DOHH2 (cell line): ENCODE data around the gene DBNDD1.

Experiments
- EZH2phosphoT487 ChIP-seq: fragments of 200-600 bp; sonication (generic); IDR thresholded peaks from 2 replicates; pipeline ENCODE4 v1.6.1; 2017; ENCODE audit warnings: borderline replicate concordance, mild to moderate bottlenecking, antibody characterized with exemption, low read length, moderate library complexity, mixed read lengths
- TF ChIP-seq, protein P1 (sequence below): fragments of 200-600 bp; sonication (generic); IDR thresholded peaks from one replicate; pipeline ENCODE4 v1.5.1; 2014; ENCODE audit warnings: antibody characterized with exemption, mild to moderate bottlenecking, low read depth, low read length; ENCODE audit not compliant: poor library complexity, severe bottlenecking

GRCh38 chr16:89960966-89961365, 58.3 kb downstream of the DBNDD1 start:
- TF ChIP-seq, protein P1, sequence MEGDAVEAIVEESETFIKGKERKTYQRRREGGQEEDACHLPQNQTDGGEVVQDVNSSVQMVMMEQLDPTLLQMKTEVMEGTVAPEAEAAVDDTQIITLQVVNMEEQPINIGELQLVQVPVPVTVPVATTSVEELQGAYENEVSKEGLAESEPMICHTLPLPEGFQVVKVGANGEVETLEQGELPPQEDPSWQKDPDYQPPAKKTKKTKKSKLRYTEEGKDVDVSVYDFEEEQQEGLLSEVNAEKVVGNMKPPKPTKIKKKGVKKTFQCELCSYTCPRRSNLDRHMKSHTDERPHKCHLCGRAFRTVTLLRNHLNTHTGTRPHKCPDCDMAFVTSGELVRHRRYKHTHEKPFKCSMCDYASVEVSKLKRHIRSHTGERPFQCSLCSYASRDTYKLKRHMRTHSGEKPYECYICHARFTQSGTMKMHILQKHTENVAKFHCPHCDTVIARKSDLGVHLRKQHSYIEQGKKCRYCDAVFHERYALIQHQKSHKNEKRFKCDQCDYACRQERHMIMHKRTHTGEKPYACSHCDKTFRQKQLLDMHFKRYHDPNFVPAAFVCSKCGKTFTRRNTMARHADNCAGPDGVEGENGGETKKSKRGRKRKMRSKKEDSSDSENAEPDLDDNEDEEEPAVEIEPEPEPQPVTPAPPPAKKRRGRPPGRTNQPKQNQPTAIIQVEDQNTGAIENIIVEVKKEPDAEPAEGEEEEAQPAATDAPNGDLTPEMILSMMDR, result no peak
- TF ChIP-seq EZH2phosphoT487, result no peak
